ENCODE measurements around the gene SNW1.

DNA sequence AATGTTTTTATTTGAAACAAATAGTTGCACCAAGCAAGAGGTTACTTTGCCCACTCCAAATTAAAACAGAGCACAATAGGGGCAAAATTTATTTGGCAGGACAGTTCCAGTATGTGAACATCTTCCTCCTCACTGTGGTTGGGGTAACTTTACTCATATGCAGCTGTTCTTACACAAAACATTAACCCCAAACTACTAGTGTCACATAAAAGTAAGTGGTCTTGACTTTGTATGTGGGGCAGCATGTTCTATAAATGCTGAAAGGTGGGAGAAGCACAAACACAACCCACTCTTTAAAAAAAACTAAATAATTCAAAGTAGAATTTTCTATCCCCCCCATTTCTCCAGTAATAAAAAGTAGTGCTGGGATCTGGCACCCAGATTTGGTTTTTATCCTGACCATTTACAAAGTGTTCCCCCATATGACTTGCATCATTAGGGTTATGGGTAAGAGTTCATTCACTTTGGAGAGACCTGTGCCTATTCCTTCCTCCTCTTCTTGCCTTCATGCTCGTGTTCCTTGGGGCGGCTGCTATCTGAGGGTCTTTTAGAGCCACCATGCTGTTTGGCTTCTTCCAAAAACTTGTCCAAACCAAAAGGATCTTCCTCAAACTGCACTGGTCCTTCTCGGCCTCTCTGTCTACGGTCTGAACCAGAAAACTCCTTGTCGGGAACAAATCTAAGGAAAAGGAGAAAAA is 43.2 kb downstream of the SNW1 start:
- TF ChIP-seq, protein P1, sequence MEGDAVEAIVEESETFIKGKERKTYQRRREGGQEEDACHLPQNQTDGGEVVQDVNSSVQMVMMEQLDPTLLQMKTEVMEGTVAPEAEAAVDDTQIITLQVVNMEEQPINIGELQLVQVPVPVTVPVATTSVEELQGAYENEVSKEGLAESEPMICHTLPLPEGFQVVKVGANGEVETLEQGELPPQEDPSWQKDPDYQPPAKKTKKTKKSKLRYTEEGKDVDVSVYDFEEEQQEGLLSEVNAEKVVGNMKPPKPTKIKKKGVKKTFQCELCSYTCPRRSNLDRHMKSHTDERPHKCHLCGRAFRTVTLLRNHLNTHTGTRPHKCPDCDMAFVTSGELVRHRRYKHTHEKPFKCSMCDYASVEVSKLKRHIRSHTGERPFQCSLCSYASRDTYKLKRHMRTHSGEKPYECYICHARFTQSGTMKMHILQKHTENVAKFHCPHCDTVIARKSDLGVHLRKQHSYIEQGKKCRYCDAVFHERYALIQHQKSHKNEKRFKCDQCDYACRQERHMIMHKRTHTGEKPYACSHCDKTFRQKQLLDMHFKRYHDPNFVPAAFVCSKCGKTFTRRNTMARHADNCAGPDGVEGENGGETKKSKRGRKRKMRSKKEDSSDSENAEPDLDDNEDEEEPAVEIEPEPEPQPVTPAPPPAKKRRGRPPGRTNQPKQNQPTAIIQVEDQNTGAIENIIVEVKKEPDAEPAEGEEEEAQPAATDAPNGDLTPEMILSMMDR (IDR thresholded peaks at IDR 0.05), result no peak
- no peak for TF ChIP-seq POLR2A (IDR thresholded peaks at IDR 0.05)
